HepG2 (cell line): ENCODE measurements around the gene BCAS1. TPM values are rescaled to one million over a fixed set of nuclear protein-coding genes. Genes with fewer than 3 reads are reported as not detected.

Experiments used
- ATAC-seq: fragments of 200-7000 bp; cut with Tn5 transposase; 3 replicates; pipeline ENCODE4 v1.9.1; 2020; ENCODE audit warnings: mild to moderate bottlenecking, moderate library complexity
- BruUV-seq: library from RNA; stranded (reverse); fragments of 400-500 nt; replicated peaks from 2 replicates; lab custom pipeline; 2021; lab: Mats Ljungman, UMichigan
- CTCF ChIA-PET: fragments of 300-600 bp; formaldehyde crosslinking; extraction: SDS; loops from one replicate; lab custom pipeline; 2021; ENCODE audit warnings: low total read pairs, inconsistent platforms, low intra/inter-chr PET ratio; lab: Yijun Ruan, JAX
- POLR2A ChIA-PET: fragments of 350-600 bp; sonication (Branson Sonifier 250); formaldehyde crosslinking; loops from one replicate; lab custom pipeline; 2020; ENCODE audit warnings: antibody characterized with exemption, inconsistent platforms; lab: Yijun Ruan, JAX
- DNase-seq: peaks from one replicate; pipeline ENCODE4 v3.0.0-alpha.2; 2015; ENCODE audit warnings: low spot score
- FAIRE-seq: peaks from 3 replicates; lab custom pipeline; 2011; peaks lifted over from hg19 to GRCh38; lab: Jason Lieb, UNC
- H2AFZ ChIP-seq: one replicate; pipeline ENCODE4 v1.6.1; 2011; ENCODE audit warnings: low read length, inconsistent platforms
- H3K27ac ChIP-seq: fragments of 300-600 bp; 3 replicates; pipeline ENCODE4 v1.8.0; 2011; ENCODE audit warnings: mixed run types, mild to moderate bottlenecking, mixed read lengths, low read length, inconsistent platforms; ENCODE audit not compliant: insufficient read depth; ENCODE audit errors: extremely low read length
- H3K27me3 ChIP-seq, 2 experiments: fragments of 200-600 bp in 1 of 2; 2 replicates in 1 of 2; 3 replicates in 1 of 2; pipeline versions ENCODE4 v1.6.0 to v1.8.0; 2011; ENCODE audit warnings: low read length in 2 of 2, mild to moderate bottlenecking in 2 of 2, moderate library complexity in 2 of 2, inconsistent platforms in 1 of 2; ENCODE audit not compliant: insufficient read depth in 2 of 2, control insufficient read depth in 1 of 2
- H3K36me3 ChIP-seq, 2 experiments: fragments of 200-600 bp in 1 of 2; replicated peaks in 1 of 2; 2 replicates in 1 of 2; 3 replicates in 1 of 2; pipeline versions ENCODE4 v1.5.1 to v1.8.0; 2011; ENCODE audit warnings: low read length in 2 of 2, inconsistent platforms in 1 of 2; ENCODE audit not compliant: insufficient read depth in 2 of 2, control insufficient read depth in 1 of 2
- H3K4me1 ChIP-seq: 2 replicates; pipeline ENCODE4 v1.5.1; 2012; ENCODE audit warnings: low read length, inconsistent platforms; ENCODE audit not compliant: insufficient read depth
- H3K4me2 ChIP-seq: 2 replicates; pipeline ENCODE4 v1.6.0; 2011; ENCODE audit warnings: low read depth, low read length, inconsistent platforms
- H3K4me3 ChIP-seq, 3 experiments: fragments of 200-600 bp in 1 of 3; sonication (generic), shearing (Covaris generic) in 1 of 3; replicated peaks in 1 of 3; 2 replicates each; pipeline ENCODE4 v1.5.1; 2011 to 2016; ENCODE audit warnings: low read length in 3 of 3, inconsistent platforms in 2 of 3, low read depth in 2 of 3, mild to moderate bottlenecking in 2 of 3, control low read depth in 1 of 3, mixed read lengths in 1 of 3; ENCODE audit not compliant: insufficient read depth in 1 of 3
- H3K79me2 ChIP-seq: one replicate; pipeline ENCODE4 v1.6.1; 2011; ENCODE audit warnings: low read length, inconsistent platforms; ENCODE audit not compliant: insufficient read depth
- H3K9ac ChIP-seq: 2 replicates; pipeline ENCODE4 v1.6.0; 2011; ENCODE audit warnings: mild to moderate bottlenecking, low read depth, low read length, inconsistent platforms; ENCODE audit not compliant: insufficient read depth
- H3K9me3 ChIP-seq: 2 replicates; pipeline ENCODE4 v1.5.1; 2012; ENCODE audit warnings: mild to moderate bottlenecking, low read length
- H4K20me1 ChIP-seq: 2 replicates; pipeline ENCODE4 v1.6.0; 2011; ENCODE audit warnings: inconsistent platforms, mild to moderate bottlenecking, low read length, moderate library complexity; ENCODE audit not compliant: insufficient read depth
- HOXA3 ChIP-seq: sonication (generic); formaldehyde crosslinking; IDR thresholded peaks from 2 replicates; pipeline ENCODE4 v1.5.0; 2020; ENCODE audit warnings: missing genetic modification reagents
- MTERF4 ChIP-seq: sonication (generic); formaldehyde crosslinking; IDR thresholded peaks from 2 replicates; pipeline ENCODE4 v1.8.0; 2023; ENCODE audit warnings: mild to moderate bottlenecking, missing genetic modification reagents
- SNAPC4 ChIP-seq: sonication (generic); formaldehyde crosslinking; IDR thresholded peaks from 2 replicates; pipeline ENCODE4 v1.4.0; 2020; ENCODE audit warnings: mild to moderate bottlenecking, missing genetic modification reagents
- YY1 ChIP-seq: IDR thresholded peaks from 2 replicates; pipeline ENCODE4 v1.6.1; 2011; ENCODE audit warnings: low read length, low read depth, moderate library complexity, mild to moderate bottlenecking; ENCODE audit not compliant: insufficient read depth, insufficient replicate concordance
- ZNF33B ChIP-seq: sonication (generic); formaldehyde crosslinking; IDR thresholded peaks from 2 replicates; pipeline ENCODE4 v1.5.1; 2020; ENCODE audit warnings: mild to moderate bottlenecking, missing genetic modification reagents
- WGBS: methylation state at CpG from one replicate; pipeline ENCODE4 v1.1.6; 2017; ENCODE audit warnings: low lambda C conversion rate; 5-methylcytosine and 5-hydroxymethylcytosine counted together
- in situ Hi-C: cut with HindIII; loops from 2 replicates; pipeline ENCODE4 v1.10.0; 2017; ENCODE audit warnings: low pct_unique_long_range_greater_than_20kb; ENCODE audit not compliant: extremely low pct_ligation_motif_present
- intact Hi-C: fragments of 100-400 bp; cut with micrococcal nuclease; formaldehyde crosslinking; loops from one replicate; pipeline ENCODE4 v1.10.0; 2022; ENCODE audit not compliant: unreplicated experiment
- polyA plus RNA-seq, 8 experiments: library from polyadenylated mRNA; depleted of rRNA in 3 of 8; stranded (reverse) in 7 of 8; unstranded in 1 of 8; fragments of >200 nt; fragmentation: Illumina TruSeq in 4 of 8; extraction: Trizol in 4 of 8; gene quantifications; 2 replicates each; pipeline versions ENCODE4 v1.2.1 to v1.2.3, GENCODE V29; 2011 to 2016; ENCODE audit warnings: low read depth in 4 of 8, missing spikeins in 1 of 8, mixed read lengths in 1 of 8; ENCODE audit not compliant: insufficient read depth in 1 of 8
- total RNA-seq, 5 experiments: library from RNA; depleted of rRNA; stranded (reverse); fragments of >200 nt; fragmentation: Illumina TruSeq; extraction: Trizol; gene quantifications; 2 replicates each; pipeline ENCODE4 v1.2.3, GENCODE V29; 2016; ENCODE audit warnings: low read depth in 1 of 5
- TF ChIP-seq, protein P1 (sequence below), 2 experiments: sonication (generic) in 1 of 2; formaldehyde crosslinking in 1 of 2; IDR thresholded peaks; 2 replicates each; pipeline versions ENCODE4 v1.6.1 to v1.9.0; 2014 to 2022; ENCODE audit warnings: antibody characterized with exemption in 1 of 2, borderline replicate concordance in 1 of 2, inconsistent platforms in 1 of 2, low read depth in 1 of 2, missing genetic modification reagents in 1 of 2
- TF ChIP-seq, protein P2 (sequence below): sonication (generic); formaldehyde crosslinking; IDR thresholded peaks from 2 replicates; pipeline ENCODE4 v1.4.0; 2020; ENCODE audit warnings: missing genetic modification reagents

The BCAS1 gene
- total and polyA plus RNA-seq, 2 of the 13 experiments (the other 11 are each of a cell fraction or from before 2014, with no cell fraction given): 0.55 to 0.91 TPM

DNA sequence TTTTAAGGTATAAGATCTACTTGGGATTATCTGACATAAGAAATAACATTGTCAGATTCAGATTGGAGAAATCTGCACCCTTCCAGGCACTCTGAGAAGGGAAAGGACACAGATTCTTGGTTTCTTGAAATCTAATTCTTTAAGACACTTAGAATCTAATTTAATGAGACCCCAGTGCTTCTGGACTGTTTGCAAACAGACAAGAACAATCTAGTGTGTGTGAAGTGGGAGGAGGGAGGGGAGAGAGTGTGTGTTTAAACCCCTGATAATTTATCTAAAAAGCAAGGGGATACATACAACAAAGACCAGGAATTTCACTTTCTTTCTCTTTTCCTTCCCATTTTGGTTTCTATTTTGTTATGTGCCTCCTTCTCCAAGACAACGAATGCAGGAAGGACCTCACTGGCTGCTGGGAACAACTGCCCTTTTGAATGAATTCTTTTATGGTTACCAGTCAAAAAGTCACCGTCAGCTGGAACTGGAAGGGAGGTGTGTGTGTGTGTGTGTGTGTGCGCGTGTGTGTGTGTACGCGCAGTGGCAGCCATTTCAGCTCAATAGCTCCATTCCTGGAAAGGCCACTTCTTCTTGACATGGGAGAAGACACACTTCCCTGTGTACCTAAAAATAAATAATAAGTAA lies 129.4 kb downstream of the BCAS1 start:
- no peaks in the 10 kb centered on the region for H3K79me2 ChIP-seq
- H3K4me3 ChIP-seq: no peak overlapping the region
- POLR2A ChIA-PET: interaction anchor here (1.3 to 2.2 kb wide), 3 partner anchors 127 to 347 kb away, joined by 3 to 9 read pairs (median 9); partner anchors contain the start of gene ZNF217
- no peaks in the 10 kb centered on the region; a peak in 1 of 5 replicates for H3K27me3 ChIP-seq
- H4K20me1 ChIP-seq: no peaks in the 10 kb centered on the region
- peaks cover 75% of the 10 kb centered on the region for H3K4me1 ChIP-seq
- intact Hi-C loops (loop anchor here (1.0 to 2.0 kb wide), 5 partner anchors 202 to 528 kb away; no protein-coding TSS in a partner anchor), in situ Hi-C loops (loop anchor here (5.0 kb wide), 3 partner anchors 256 to 529 kb away; no protein-coding TSS in a partner anchor)
- no peak overlapping the region for H3K4me2 ChIP-seq
- H2AFZ ChIP-seq: no peak overlapping the region
- no peak for TF ChIP-seq SNAPC4
- peak; percentile 45 for TF ChIP-seq YY1
- TF ChIP-seq HOXA3 (CRISPR knock-in tag): peak; percentile 68
- TF ChIP-seq, protein P1, sequence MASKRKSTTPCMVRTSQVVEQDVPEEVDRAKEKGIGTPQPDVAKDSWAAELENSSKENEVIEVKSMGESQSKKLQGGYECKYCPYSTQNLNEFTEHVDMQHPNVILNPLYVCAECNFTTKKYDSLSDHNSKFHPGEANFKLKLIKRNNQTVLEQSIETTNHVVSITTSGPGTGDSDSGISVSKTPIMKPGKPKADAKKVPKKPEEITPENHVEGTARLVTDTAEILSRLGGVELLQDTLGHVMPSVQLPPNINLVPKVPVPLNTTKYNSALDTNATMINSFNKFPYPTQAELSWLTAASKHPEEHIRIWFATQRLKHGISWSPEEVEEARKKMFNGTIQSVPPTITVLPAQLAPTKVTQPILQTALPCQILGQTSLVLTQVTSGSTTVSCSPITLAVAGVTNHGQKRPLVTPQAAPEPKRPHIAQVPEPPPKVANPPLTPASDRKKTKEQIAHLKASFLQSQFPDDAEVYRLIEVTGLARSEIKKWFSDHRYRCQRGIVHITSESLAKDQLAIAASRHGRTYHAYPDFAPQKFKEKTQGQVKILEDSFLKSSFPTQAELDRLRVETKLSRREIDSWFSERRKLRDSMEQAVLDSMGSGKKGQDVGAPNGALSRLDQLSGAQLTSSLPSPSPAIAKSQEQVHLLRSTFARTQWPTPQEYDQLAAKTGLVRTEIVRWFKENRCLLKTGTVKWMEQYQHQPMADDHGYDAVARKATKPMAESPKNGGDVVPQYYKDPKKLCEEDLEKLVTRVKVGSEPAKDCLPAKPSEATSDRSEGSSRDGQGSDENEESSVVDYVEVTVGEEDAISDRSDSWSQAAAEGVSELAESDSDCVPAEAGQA (IDR thresholded peaks at IDR 0.05; ENCODE audit: low read depth): peak; percentile 66; the same call in 1 of the 2 replicates
- TF ChIP-seq, protein P1 (CRISPR knock-in tag; IDR thresholded peaks at IDR 0.05; ENCODE audit: borderline replicate concordance): no peak
- TF ChIP-seq, protein P2, sequence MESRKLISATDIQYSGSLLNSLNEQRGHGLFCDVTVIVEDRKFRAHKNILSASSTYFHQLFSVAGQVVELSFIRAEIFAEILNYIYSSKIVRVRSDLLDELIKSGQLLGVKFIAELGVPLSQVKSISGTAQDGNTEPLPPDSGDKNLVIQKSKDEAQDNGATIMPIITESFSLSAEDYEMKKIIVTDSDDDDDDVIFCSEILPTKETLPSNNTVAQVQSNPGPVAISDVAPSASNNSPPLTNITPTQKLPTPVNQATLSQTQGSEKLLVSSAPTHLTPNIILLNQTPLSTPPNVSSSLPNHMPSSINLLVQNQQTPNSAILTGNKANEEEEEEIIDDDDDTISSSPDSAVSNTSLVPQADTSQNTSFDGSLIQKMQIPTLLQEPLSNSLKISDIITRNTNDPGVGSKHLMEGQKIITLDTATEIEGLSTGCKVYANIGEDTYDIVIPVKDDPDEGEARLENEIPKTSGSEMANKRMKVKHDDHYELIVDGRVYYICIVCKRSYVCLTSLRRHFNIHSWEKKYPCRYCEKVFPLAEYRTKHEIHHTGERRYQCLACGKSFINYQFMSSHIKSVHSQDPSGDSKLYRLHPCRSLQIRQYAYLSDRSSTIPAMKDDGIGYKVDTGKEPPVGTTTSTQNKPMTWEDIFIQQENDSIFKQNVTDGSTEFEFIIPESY (CRISPR knock-in tag): peak; percentile 88
- TF ChIP-seq ZNF33B: no peak
- no peak for TF ChIP-seq MTERF4
- TF ChIP-seq, all 625 proteins: peak for 4
- FAIRE-seq (no peak), DNase-seq (no peak), ATAC-seq (no peak)
- Histone ChIP-seq H3K9ac (no peak overlapping the region), H3K36me3 (no peaks in the 10 kb centered on the region), H3K27ac (no peak overlapping the region), H3K9me3 (no peaks in the 10 kb centered on the region)
- CTCF ChIA-PET: interaction anchor here (1.1 to 7.4 kb wide), 3 partner anchors 257 to 1193 kb away, joined by 3 to 107 read pairs (median 3); no protein-coding TSS in a partner anchor
- WGBS: 72% methylated on average over 6 of the region's 6 CpGs
- no TSS peak for BruUV-seq
